ENCODE measurements around the gene DNAH6.
"Not testable (repeated sequence)": the region's sequence is repeated elsewhere in the genome, so short reads cannot be mapped to it uniquely, and the experiment has no call there.

DNAH6 gene

DNA sequence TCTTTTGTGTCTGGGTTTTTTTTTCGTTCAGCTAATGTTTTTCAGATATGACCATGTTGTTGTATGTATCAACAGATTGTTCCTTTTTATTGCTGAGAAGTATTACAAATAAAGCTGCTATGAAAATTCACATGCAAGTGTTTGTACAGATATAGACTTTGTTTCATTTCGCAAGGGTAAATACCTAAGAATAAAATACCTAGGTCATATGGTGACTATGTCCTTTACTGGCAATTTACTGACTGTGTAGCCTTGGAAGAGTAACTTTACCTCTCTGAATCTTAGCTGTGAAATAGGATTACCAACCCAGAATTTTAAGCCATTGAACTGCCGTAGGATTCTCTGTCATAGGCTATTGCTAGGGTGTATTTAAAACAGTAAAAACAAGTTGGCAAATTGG, 19.0 kb upstream of the DNAH6 start:
- DNase-seq (ENCODE audit: low read depth, low spot score) = no peak

DNA sequence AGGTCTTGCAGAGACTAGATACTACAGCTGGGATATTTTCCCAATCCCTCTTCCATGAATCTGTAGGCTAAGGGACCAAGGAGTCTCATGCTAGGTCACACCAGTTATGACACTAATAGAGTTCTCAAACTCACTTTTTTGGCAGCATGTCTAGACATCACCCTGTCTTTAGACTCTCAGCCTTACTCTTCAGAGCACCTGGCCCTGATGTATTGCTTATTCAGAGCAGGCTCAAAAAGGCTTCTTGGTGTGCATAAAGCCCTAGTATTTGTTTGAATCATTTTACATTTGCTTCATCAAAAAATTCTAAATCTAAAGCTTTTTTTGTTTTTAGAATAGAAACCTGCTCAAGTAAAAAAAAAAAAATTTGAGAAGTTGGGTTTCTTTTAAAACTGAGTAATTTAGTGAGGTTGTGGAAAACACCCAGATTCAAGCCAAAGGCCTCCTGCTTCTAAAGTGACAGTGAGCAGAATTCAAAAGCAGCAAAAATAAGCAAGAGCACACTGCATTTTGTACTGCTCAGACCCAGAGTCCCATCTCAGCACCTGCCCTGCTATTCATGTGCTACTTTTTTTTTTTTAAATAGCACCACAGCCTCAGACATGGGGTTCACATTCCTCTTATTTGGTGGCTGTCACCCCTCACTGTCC, 18.0 kb upstream of the DNAH6 start:
- no peak for DNase-seq (ENCODE audit: low read depth, low spot score)

GRCh38 chr2:84511024-84511423, 5.3 kb upstream of the DNAH6 start:
- not testable (repeated sequence) for DNase-seq (ENCODE audit: low read depth, low spot score)

GRCh38 chr2:84515788-84516187, 510 bp upstream of the DNAH6 start:
- DNase-seq (ENCODE audit: low read depth, low spot score) = no peak

DNA sequence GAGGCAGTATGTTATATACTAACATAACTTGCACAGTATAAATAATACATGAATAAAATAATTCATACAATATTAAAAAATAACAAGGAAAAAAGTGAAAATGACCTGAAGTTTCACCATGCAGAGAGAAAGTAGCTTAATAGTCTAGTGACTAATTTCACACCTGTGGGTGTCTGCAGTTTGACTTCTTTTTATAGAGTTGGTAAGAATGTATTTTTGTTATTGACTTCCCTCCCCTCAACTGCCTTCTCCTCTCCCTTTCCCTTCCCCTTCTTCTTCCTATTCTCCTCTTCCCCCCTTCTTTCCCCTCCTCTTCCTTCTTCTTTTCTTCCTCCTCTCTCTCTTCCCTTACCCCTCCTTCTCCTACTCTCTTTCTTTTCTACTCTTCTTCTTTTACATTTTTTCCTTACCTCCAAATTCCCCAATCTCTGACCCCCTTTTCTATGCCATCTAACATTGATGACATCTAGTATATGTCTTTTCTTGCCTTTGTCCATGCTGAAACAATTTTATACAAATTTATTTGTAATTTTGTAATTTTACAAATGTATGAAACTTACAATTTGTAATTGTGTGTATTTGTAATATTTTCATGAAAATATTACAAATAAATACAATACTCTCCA, 3.1 kb downstream of the DNAH6 start:
- no peak for DNase-seq (ENCODE audit: low read depth, low spot score)

- no peak for DNase-seq (ENCODE audit: low read depth, low spot score)
Observed at GRCh38 chr2:84526562-84526961, 10.3 kb downstream of the DNAH6 start.

DNA sequence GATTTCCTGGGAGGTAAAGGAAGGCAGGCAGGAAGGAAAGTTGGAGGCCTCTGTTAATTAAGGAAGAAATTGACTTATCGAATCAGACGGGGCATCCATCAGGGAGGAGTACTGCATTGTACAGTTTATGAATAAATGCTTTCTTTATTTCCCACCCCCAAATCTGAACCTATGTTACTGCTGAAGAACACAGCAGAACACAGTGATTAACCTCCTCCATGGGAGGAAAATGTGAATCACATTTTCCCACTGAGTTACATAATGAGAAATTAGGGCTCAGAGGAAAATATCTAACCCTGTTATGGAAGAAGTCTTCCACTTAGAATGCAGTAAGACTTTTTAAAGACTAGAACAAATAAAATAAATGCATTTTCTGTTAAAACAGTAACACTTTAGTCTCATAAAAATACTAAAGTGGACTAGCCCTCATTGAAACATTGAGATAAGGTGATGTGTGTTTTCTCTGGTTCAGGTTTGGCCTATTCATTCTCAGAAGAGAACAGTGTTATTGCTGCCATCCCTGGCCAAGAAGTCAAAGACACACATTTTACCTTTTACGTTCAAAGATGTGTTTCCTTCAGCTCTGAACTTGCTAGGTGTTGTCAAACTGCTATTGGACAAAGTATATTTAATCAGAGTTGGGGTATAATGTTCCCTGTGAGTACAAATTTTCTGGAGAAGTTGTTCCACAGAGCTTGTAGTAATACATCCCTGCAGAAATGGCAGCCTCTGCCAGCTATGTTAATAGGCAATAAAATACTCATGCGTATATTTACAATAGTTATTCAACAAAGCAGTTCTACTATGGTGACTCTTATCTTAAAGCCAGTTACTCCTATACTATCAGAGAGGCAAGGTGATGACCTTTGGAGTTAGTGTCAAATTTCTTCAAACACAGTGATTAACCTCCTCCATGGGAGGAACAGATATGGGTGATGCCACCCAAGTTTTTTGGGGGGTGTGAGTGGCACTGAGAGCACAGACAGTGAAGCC, 11.1 kb downstream of the DNAH6 start:
- no peak for DNase-seq (ENCODE audit: low read depth, low spot score)

GRCh38 chr2:84532291-84532690, 16.0 kb downstream of the DNAH6 start:
- no peak for DNase-seq (ENCODE audit: low read depth, low spot score)

- no peak for DNase-seq (ENCODE audit: low read depth, low spot score)
Observed at GRCh38 chr2:84534225-84534624, 17.9 kb downstream of the DNAH6 start.

DNA sequence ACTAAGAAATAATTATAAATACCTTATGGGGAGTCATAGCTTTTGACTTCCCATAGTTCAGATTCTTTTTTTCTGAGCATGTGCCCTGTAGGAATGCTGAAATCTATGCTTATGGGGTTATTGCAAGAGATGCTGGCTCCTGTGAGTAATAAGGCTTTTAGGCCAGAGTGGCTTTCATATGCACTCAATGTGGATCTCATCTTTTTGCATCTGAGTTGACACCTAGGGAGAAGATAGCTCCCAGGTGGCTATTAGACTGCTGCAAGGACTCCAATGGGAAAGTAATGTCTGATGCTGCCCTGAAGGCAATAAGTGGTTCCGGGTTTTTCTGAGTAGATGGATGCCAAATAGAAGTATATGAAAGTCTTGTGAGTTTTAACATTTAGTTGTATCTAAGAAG, 21.0 kb downstream of the DNAH6 start:
- no peak for DNase-seq (ENCODE audit: low read depth, low spot score)

- no peak for DNase-seq (ENCODE audit: low read depth, low spot score)
Observed at GRCh38 chr2:84539729-84540128, 23.4 kb downstream of the DNAH6 start.

- DNase-seq (ENCODE audit: low read depth, low spot score) = no peak
Observed at GRCh38 chr2:84545005-84545404, 28.7 kb downstream of the DNAH6 start.

GRCh38 chr2:84546551-84546950, 30.3 kb downstream of the DNAH6 start:
- no peak for DNase-seq (ENCODE audit: low read depth, low spot score)

DNA sequence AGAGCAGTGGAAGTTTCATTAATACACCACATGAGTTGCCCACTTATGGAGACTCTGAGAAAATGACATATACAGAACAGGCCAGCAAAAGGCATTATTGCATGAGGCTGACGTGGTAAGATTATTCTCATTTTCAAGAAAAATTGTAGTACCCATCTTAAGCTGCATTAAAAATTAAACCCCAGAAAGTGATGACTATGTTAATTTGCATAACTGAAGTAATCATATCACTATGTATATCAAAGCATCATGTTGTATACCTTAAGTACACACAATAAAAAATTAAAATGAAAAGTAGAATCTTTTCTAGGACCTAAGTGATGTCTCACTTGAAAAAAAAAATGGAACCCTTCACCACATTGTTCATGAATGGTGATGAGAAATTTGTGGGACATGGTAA, 32.0 kb downstream of the DNAH6 start:
- DNase-seq (ENCODE audit: low read depth, low spot score) = no peak

DNA sequence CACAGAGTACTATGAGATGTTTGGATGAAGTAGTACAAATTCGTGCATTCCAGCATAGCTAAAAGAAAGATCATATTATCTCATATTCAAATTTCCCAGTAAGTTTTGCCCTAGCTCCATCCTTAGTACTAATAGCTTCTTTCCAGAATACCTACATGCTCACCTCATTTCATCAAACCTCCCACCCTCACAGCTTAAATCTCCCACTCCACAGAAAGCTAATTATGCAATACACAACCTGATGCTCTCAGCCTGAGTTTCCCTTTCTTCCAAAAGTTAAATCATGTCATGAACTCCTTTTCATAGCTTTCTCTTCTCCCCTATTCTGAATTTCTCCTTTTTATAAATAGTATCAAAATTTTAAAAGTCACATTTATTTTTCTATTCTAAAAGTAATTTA, 34.6 kb downstream of the DNAH6 start:
- no peak for DNase-seq (ENCODE audit: low read depth, low spot score)

GRCh38 chr2:84551526-84551925, 35.2 kb downstream of the DNAH6 start:
- not testable (repeated sequence) for DNase-seq (ENCODE audit: low read depth, low spot score)

GRCh38 chr2:84556190-84556589, 39.9 kb downstream of the DNAH6 start:
- no peak for DNase-seq (ENCODE audit: low read depth, low spot score)

DNA sequence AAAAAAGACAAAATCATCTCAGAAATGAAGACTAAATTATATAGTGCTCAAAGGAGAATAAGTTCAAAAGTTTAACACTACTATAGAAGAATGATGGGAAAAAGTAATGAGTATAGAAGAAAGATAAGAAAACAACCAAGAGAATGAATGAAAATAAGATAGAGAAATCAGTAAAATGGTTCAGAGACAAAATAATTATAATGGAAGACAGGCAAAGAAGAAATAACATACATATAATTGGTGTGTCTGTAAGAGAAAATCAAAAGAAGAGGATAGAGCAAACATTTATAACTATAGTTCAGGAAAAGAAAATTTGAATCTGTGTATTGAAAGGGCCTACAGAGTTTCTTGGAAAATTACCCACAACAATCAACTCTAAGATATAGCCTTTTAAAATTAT, 43.5 kb downstream of the DNAH6 start:
- DNase-seq (ENCODE audit: low read depth, low spot score) = no peak

GRCh38 chr2:84579661-84580060, 63.4 kb downstream of the DNAH6 start:
- DNase-seq (ENCODE audit: low read depth, low spot score) = no peak

DNA sequence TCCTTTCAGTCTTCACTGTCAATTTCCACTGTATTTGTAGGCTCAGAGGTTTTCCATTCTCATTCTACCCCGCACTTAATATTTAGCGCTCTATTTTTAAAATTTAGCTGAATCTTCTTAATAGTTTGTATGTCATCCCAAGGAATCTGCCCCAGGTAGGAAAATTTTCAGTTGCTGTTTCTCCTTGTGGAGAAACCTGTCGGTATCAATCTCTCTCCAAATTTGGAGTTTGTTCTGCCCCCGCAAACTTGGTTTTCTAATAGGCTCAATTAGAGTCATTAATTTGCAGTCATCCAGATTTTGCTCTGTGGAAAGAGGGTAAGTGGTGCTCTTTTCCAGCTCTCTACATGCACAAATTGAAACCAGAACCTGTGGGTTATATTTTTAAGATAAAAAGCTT, 87.6 kb downstream of the DNAH6 start:
- no peak for DNase-seq (ENCODE audit: low read depth, low spot score)

DNA sequence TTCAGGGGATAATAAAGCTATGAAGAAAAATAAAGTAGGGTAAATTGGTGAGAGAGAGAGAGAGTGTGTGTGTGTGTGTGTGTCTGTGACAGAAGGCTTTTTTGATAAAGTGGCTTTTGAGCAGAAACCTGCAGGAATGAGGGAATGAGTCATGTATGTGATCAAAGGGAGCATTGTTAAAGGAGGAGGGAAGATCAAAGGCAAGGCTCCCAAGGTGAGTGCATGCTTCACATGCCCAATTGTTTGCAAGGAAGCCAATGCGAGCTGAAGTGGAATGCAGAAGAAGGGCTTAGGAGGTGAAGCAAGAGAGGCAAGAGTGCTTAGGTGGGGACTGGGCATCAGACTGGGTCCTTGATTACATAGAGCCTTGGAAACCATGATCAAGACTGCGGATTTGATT, 96.8 kb downstream of the DNAH6 start:
- DNase-seq (ENCODE audit: low read depth, low spot score) = peak; percentile 20

- DNase-seq (ENCODE audit: low read depth, low spot score) = no peak
Observed at GRCh38 chr2:84619794-84620371, 103.6 kb downstream of the DNAH6 start.
